ENCODE measurements around the gene DACT3. TPM values are rescaled to one million over a fixed set of nuclear protein-coding genes. Genes with fewer than 3 reads are reported as not detected.

The DACT3 gene
- total RNA-seq, 2 experiments from 2014 or later, result 2.8 to 3.0 TPM

- H3K27ac Mint-ChIP-seq, result no peak overlapping the region
- no peaks in the 10 kb centered on the region for H3K27me3 Mint-ChIP-seq
- H3K4me3 Mint-ChIP-seq, result no peak overlapping the region
- intact Hi-C loops (cut with micrococcal nuclease), result no loop called here
- POLR2A ChIA-PET, result no interaction called here
- CTCF ChIA-PET, result interaction anchor here (3.4 kb wide), 1 partner anchor 13 kb away, joined by 14 read pairs; no protein-coding TSS in a partner anchor
- H3K4me1 Mint-ChIP-seq (ENCODE audit: low read depth), result no peaks in the 10 kb centered on the region
- H3K9me3 Mint-ChIP-seq, result no peaks in the 10 kb centered on the region
- H3K36me3 Mint-ChIP-seq, result peaks cover 57% of the 10 kb centered on the region
- no peak for DNase-seq
These were observed 31.0 kb upstream of the DACT3 start for GRCh38 chr19:46691948-46692347.

- Mint-ChIP-seq H3K9me3 (no peaks in the 10 kb centered on the region), H3K4me3 (no peak overlapping the region), H3K36me3 (peaks cover 53% of the 10 kb centered on the region), H3K27ac (no peak overlapping the region), H3K4me1 (ENCODE audit: low read depth) (no peaks in the 10 kb centered on the region), H3K27me3 (no peaks in the 10 kb centered on the region)
- no peak for DNase-seq
- POLR2A ChIA-PET, result no interaction called here
- CTCF ChIA-PET, result interaction anchor here (3.4 kb wide), 1 partner anchor 14 kb away, joined by 14 read pairs; no protein-coding TSS in a partner anchor
- intact Hi-C loops (cut with micrococcal nuclease), result no loop called here
These were observed 30.1 kb upstream of the DACT3 start for GRCh38 chr19:46691104-46691503.

- Mint-ChIP-seq H3K27me3 (no peaks in the 10 kb centered on the region), H3K36me3 (peaks cover 55% of the 10 kb centered on the region), H3K4me1 (ENCODE audit: low read depth) (no peaks in the 10 kb centered on the region), H3K27ac (no peak overlapping the region), H3K9me3 (no peaks in the 10 kb centered on the region), H3K4me3 (no peak overlapping the region)
- POLR2A ChIA-PET, result interaction anchor here (0.7 kb wide), 1 partner anchor 25 kb away, joined by 4 read pairs; no protein-coding TSS in a partner anchor
- intact Hi-C loops (cut with micrococcal nuclease), result no loop called here
- no peak for DNase-seq
- CTCF ChIA-PET, result interaction anchor here (2.9 kb wide), 1 partner anchor 39 kb away, joined by 14 read pairs; no protein-coding TSS in a partner anchor
These were observed 28.4 kb upstream of the DACT3 start for GRCh38 chr19:46689358-46689757.

- ChIA-PET CTCF (interaction anchor here (0.6 to 2.9 kb wide), 5 partner anchors 17 to 153 kb away, joined by 3 to 14 read pairs (median 4); no protein-coding TSS in a partner anchor), POLR2A (no interaction called here)
- Mint-ChIP-seq H3K36me3 (peaks cover 46% of the 10 kb centered on the region), H3K27ac (no peak overlapping the region), H3K4me3 (no peak overlapping the region), H3K9me3 (no peaks in the 10 kb centered on the region), H3K4me1 (ENCODE audit: low read depth) (no peaks in the 10 kb centered on the region), H3K27me3 (no peaks in the 10 kb centered on the region)
- intact Hi-C loops (cut with micrococcal nuclease), result no loop called here
- no peak for DNase-seq
These were observed 26.6 kb upstream of the DACT3 start for GRCh38 chr19:46687438-46688145.

GRCh38 chr19:46685189-46685588 is 24.2 kb upstream of the DACT3 start:
- no peak overlapping the region for H3K4me3 Mint-ChIP-seq
- H3K9me3 Mint-ChIP-seq, result no peaks in the 10 kb centered on the region
- H3K4me1 Mint-ChIP-seq (ENCODE audit: low read depth), result no peaks in the 10 kb centered on the region
- ChIA-PET POLR2A (interaction anchor here (0.6 kb wide), 1 partner anchor 47 kb away, joined by 3 read pairs; no protein-coding TSS in a partner anchor), CTCF (interaction anchor here (1.0 to 2.2 kb wide), 4 partner anchors 17 to 156 kb away, joined by 3 to 5 read pairs (median 4); no protein-coding TSS in a partner anchor)
- intact Hi-C loops (cut with micrococcal nuclease), result no loop called here
- peaks cover 30% of the 10 kb centered on the region for H3K36me3 Mint-ChIP-seq
- H3K27ac Mint-ChIP-seq, result no peak overlapping the region
- H3K27me3 Mint-ChIP-seq, result no peaks in the 10 kb centered on the region
- DNase-seq, result no peak

- Mint-ChIP-seq H3K4me1 (ENCODE audit: low read depth) (peaks cover 9% of the 10 kb centered on the region), H3K9me3 (no peaks in the 10 kb centered on the region), H3K4me3 (no peak overlapping the region), H3K36me3 (peaks cover 52% of the 10 kb centered on the region), H3K27me3 (no peaks in the 10 kb centered on the region), H3K27ac (peak overlapping the region; percentile 62)
- ChIA-PET POLR2A (no interaction called here), CTCF (no interaction called here)
- peak; percentile 78 for DNase-seq
- intact Hi-C loops (cut with micrococcal nuclease), result no loop called here
These were observed 17.2 kb upstream of the DACT3 start for GRCh38 chr19:46678110-46678732.

GRCh38 chr19:46674416-46675178 is 13.6 kb upstream of the DACT3 start:
- POLR2A ChIA-PET, result interaction anchor here (0.6 kb wide), 2 partner anchors 39 to 54 kb away, joined by 3 to 4 read pairs; no protein-coding TSS in a partner anchor
- CTCF ChIA-PET, result interaction anchor here (0.6 to 1.7 kb wide), 4 partner anchors 12 to 361 kb away, joined by 3 to 5 read pairs (median 3); no protein-coding TSS in a partner anchor

GRCh38 chr19:46670813-46671212 is 9.8 kb upstream of the DACT3 start:
- H3K4me3 Mint-ChIP-seq, result no peak overlapping the region
- ChIA-PET CTCF (interaction anchor here (1.0 to 1.7 kb wide), 2 partner anchors 9 to 33 kb away, joined by 3 to 9 read pairs; no protein-coding TSS in a partner anchor), POLR2A (no interaction called here)
- H3K4me1 Mint-ChIP-seq (ENCODE audit: low read depth), result no peaks in the 10 kb centered on the region
- no peaks in the 10 kb centered on the region for H3K27me3 Mint-ChIP-seq
- peaks cover 8% of the 10 kb centered on the region for H3K9me3 Mint-ChIP-seq
- no peak for DNase-seq
- H3K36me3 Mint-ChIP-seq, result peaks cover 27% of the 10 kb centered on the region
- no peak overlapping the region for H3K27ac Mint-ChIP-seq
- intact Hi-C loops (cut with micrococcal nuclease), result no loop called here

More at GRCh38 chr19:46674416-46675178, 13.6 kb upstream of the DACT3 start:
- H3K9me3 Mint-ChIP-seq, result peaks cover 8% of the 10 kb centered on the region
- H3K36me3 Mint-ChIP-seq, result peaks cover 47% of the 10 kb centered on the region
- H3K4me1 Mint-ChIP-seq (ENCODE audit: low read depth), result peaks cover 9% of the 10 kb centered on the region
- no peaks in the 10 kb centered on the region for H3K27me3 Mint-ChIP-seq
- no peak for DNase-seq
- no peak overlapping the region for H3K27ac Mint-ChIP-seq
- H3K4me3 Mint-ChIP-seq, result no peak overlapping the region
- intact Hi-C loops (cut with micrococcal nuclease), result no loop called here

- H3K27me3 Mint-ChIP-seq, result no peaks in the 10 kb centered on the region
- H3K9me3 Mint-ChIP-seq, result peaks cover 8% of the 10 kb centered on the region
- no peak for DNase-seq
- ChIA-PET CTCF (no interaction called here), POLR2A (interaction anchor here (0.9 kb wide), 1 partner anchor 52 kb away, joined by 3 read pairs; no protein-coding TSS in a partner anchor)
- no peaks in the 10 kb centered on the region for H3K4me1 Mint-ChIP-seq (ENCODE audit: low read depth)
- peaks cover 13% of the 10 kb centered on the region for H3K36me3 Mint-ChIP-seq
- H3K27ac Mint-ChIP-seq, result no peak overlapping the region
- intact Hi-C loops (cut with micrococcal nuclease), result no loop called here
- H3K4me3 Mint-ChIP-seq, result no peak overlapping the region
These were observed 7.7 kb upstream of the DACT3 start for GRCh38 chr19:46668662-46669061.

- no peaks in the 10 kb centered on the region for H3K9me3 Mint-ChIP-seq
- POLR2A ChIA-PET, result no interaction called here
- no peak overlapping the region for H3K27ac Mint-ChIP-seq
- CTCF ChIA-PET, result interaction anchor here (1.0 to 1.1 kb wide), 2 partner anchors 19 to 63 kb away, joined by 3 read pairs; no protein-coding TSS in a partner anchor
- H3K4me3 Mint-ChIP-seq, result no peak overlapping the region
- no peaks in the 10 kb centered on the region for H3K36me3 Mint-ChIP-seq
- DNase-seq, result no peak
- peaks cover 12% of the 10 kb centered on the region for H3K4me1 Mint-ChIP-seq (ENCODE audit: low read depth)
- intact Hi-C loops (cut with micrococcal nuclease), result no loop called here
- H3K27me3 Mint-ChIP-seq, result no peaks in the 10 kb centered on the region
These were observed 4.1 kb upstream of the DACT3 start for GRCh38 chr19:46665072-46665471.

GRCh38 chr19:46661735-46662592 is 982 bp upstream of the DACT3 start:
- no peaks in the 10 kb centered on the region for H3K9me3 Mint-ChIP-seq
- POLR2A ChIA-PET, result interaction anchor here (0.7 to 3.0 kb wide), 9 partner anchors 22 to 61 kb away, joined by 3 to 23 read pairs (median 6); partner anchors contain the start of gene CALM3

More at GRCh38 chr19:46661735-46662592, 982 bp upstream of the DACT3 start:
- peak overlapping the region; percentile 69 for H3K4me3 Mint-ChIP-seq
- CTCF ChIA-PET, result interaction anchor here (0.6 to 6.2 kb wide), 39 partner anchors 10 to 970 kb away, joined by 3 to 319 read pairs (median 4); partner anchors contain the start of genes AP2S1, CALM3, QPCTL and SLC1A5
- peak; percentile 89 for DNase-seq
- no peaks in the 10 kb centered on the region for H3K36me3 Mint-ChIP-seq
- peaks cover 17% of the 10 kb centered on the region for H3K27me3 Mint-ChIP-seq
- peak overlapping the region; percentile 57 for H3K27ac Mint-ChIP-seq
- intact Hi-C loops (cut with micrococcal nuclease), result loop anchor here (1.0 kb wide), 4 partner anchors 28 to 133 kb away; no protein-coding TSS in a partner anchor
- H3K4me1 Mint-ChIP-seq (ENCODE audit: low read depth), result peaks cover 18% of the 10 kb centered on the region

Data from activated CD4-positive, alpha-beta memory T cell treated with anti-CD3 and anti-CD28 coated beads for 36 hours (primary cell).